ENCODE results near the gene ZBTB17.

- TF ChIP-seq, protein P1, sequence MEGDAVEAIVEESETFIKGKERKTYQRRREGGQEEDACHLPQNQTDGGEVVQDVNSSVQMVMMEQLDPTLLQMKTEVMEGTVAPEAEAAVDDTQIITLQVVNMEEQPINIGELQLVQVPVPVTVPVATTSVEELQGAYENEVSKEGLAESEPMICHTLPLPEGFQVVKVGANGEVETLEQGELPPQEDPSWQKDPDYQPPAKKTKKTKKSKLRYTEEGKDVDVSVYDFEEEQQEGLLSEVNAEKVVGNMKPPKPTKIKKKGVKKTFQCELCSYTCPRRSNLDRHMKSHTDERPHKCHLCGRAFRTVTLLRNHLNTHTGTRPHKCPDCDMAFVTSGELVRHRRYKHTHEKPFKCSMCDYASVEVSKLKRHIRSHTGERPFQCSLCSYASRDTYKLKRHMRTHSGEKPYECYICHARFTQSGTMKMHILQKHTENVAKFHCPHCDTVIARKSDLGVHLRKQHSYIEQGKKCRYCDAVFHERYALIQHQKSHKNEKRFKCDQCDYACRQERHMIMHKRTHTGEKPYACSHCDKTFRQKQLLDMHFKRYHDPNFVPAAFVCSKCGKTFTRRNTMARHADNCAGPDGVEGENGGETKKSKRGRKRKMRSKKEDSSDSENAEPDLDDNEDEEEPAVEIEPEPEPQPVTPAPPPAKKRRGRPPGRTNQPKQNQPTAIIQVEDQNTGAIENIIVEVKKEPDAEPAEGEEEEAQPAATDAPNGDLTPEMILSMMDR (IDR thresholded peaks at IDR 0.05; ENCODE audit: poor library complexity), result no peak
- TF ChIP-seq EZH2 (IDR thresholded peaks at IDR 0.05; ENCODE audit: borderline replicate concordance), result no peak
Measured at GRCh38 chr1:15994081-15994480, 18.2 kb upstream of the ZBTB17 start.

Measured in hepatocyte (in vitro differentiated cells).